CD14-positive monocyte (primary cell): ENCODE measurements around the gene LRPAP1. TPM values are rescaled to one million over a fixed set of nuclear protein-coding genes. Genes with fewer than 3 reads are reported as not detected.
A peak's percentile ranks its signal among the peaks of the same experiment; 100 is the strongest.

Experiments used
- DNase-seq, 3 donors: peaks; one replicate each; pipeline ENCODE4 v3.0.0-alpha.2; 2011 to 2022
- H2AFZ ChIP-seq: 2 replicates; pipeline ENCODE4 v1.6.0; 2012; ENCODE audit warnings: mild to moderate bottlenecking, low read depth, low read length, inconsistent platforms; ENCODE audit not compliant: insufficient read depth, poor library complexity, severe bottlenecking
- H3K27ac ChIP-seq, 2 donors: 1 replicate in 1 of 2; 2 replicates in 1 of 2; pipeline ENCODE4 v1.5.1; 2012 to 2013; ENCODE audit warnings: low read length in 2 of 2, control low read depth in 1 of 2, inconsistent platforms in 1 of 2, low read depth in 1 of 2, mild to moderate bottlenecking in 1 of 2
- H3K27me3 ChIP-seq, 2 donors: one replicate each; pipeline versions ENCODE4 v1.6.0 to v1.6.1; 2011 to 2013; ENCODE audit warnings: low read length in 2 of 2; ENCODE audit not compliant: control insufficient read depth in 2 of 2, insufficient read depth in 2 of 2
- H3K36me3 ChIP-seq, 2 donors: replicated peaks in 1 of 2; 1 replicate in 1 of 2; 2 replicates in 1 of 2; pipeline versions ENCODE4 v1.5.1 to v1.6.1; 2012 to 2013; ENCODE audit warnings: low read length in 2 of 2, control low read depth in 1 of 2, inconsistent platforms in 1 of 2, mild to moderate bottlenecking in 1 of 2; ENCODE audit not compliant: insufficient read depth in 2 of 2, control insufficient read depth in 1 of 2
- H3K4me1 ChIP-seq, 2 donors: 1 replicate in 1 of 2; 2 replicates in 1 of 2; pipeline versions ENCODE4 v1.5.1 to v1.6.1; 2012 to 2013; ENCODE audit warnings: low read length in 2 of 2, control low read depth in 1 of 2, inconsistent platforms in 1 of 2, mild to moderate bottlenecking in 1 of 2, moderate library complexity in 1 of 2; ENCODE audit not compliant: insufficient read depth in 2 of 2, control insufficient read depth in 1 of 2
- H3K4me2 ChIP-seq: replicated peaks from 2 replicates; pipeline ENCODE3; 2012; ENCODE audit warnings: low read length, moderate library complexity, mild to moderate bottlenecking; ENCODE audit not compliant: poor library complexity, severe bottlenecking; ENCODE audit errors: extremely low read depth
- H3K4me3 ChIP-seq, 3 experiments: fragments of 200-600 bp in 1 of 3; sonication (generic) in 1 of 3; replicated peaks in 1 of 3; 1 replicate in 2 of 3; 2 replicates in 1 of 3; pipeline ENCODE4 v1.5.1; 2011 to 2013; ENCODE audit warnings: low read length in 3 of 3, mild to moderate bottlenecking in 3 of 3, control low read depth in 2 of 3, low read depth in 2 of 3, inconsistent platforms in 1 of 3, moderate library complexity in 1 of 3
- H3K79me2 ChIP-seq: 2 replicates; pipeline ENCODE4 v1.6.0; 2012; ENCODE audit warnings: mild to moderate bottlenecking, control low read depth, inconsistent platforms, low read length, moderate library complexity; ENCODE audit not compliant: insufficient read depth
- H3K9ac ChIP-seq: 2 replicates; pipeline ENCODE4 v1.6.0; 2017; ENCODE audit warnings: low read length, mild to moderate bottlenecking; ENCODE audit not compliant: insufficient read depth, poor library complexity, severe bottlenecking
- H3K9me3 ChIP-seq, 2 donors: replicated peaks in 1 of 2; 1 replicate in 1 of 2; 2 replicates in 1 of 2; pipeline versions ENCODE4 v1.5.1 to v1.6.1; 2012 to 2013; ENCODE audit warnings: low read length in 2 of 2, control low read depth in 1 of 2; ENCODE audit not compliant: control insufficient read depth in 1 of 2, insufficient read depth in 1 of 2
- H4K20me1 ChIP-seq: 2 replicates; pipeline ENCODE4 v1.6.0; 2012; ENCODE audit warnings: mild to moderate bottlenecking, low read length, control low read depth, moderate library complexity; ENCODE audit not compliant: insufficient read depth
- H3K27ac Mint-ChIP-seq, 7 donors: one replicate each; pipeline ENCODE4 v1.8.0; 2020; ENCODE audit warnings: mild to moderate bottlenecking in 7 of 7, mixed read lengths in 7 of 7, moderate library complexity in 6 of 7, inconsistent platforms in 2 of 7
- H3K27me3 Mint-ChIP-seq, 3 donors: one replicate each; pipeline ENCODE4 v1.8.0; 2021 to 2022; ENCODE audit warnings: low read depth in 3 of 3, mild to moderate bottlenecking in 3 of 3, mixed read lengths in 3 of 3, moderate library complexity in 3 of 3, inconsistent platforms in 1 of 3
- H3K36me3 Mint-ChIP-seq, 2 donors: one replicate each; pipeline ENCODE4 v1.8.0; 2020; ENCODE audit warnings: mixed read lengths in 2 of 2, inconsistent platforms in 1 of 2, mild to moderate bottlenecking in 1 of 2
- H3K4me1 Mint-ChIP-seq: one replicate; pipeline ENCODE4 v1.8.0; 2020; ENCODE audit warnings: mild to moderate bottlenecking, mixed read lengths
- H3K4me3 Mint-ChIP-seq, 2 donors: one replicate each; pipeline ENCODE4 v1.8.0; 2020; ENCODE audit warnings: mild to moderate bottlenecking in 2 of 2, mixed read lengths in 2 of 2, moderate library complexity in 1 of 2
- H3K9me3 Mint-ChIP-seq, 7 donors: one replicate each; pipeline ENCODE4 v1.8.0; 2020 to 2022; ENCODE audit warnings: mixed read lengths in 7 of 7, mild to moderate bottlenecking in 6 of 7, moderate library complexity in 6 of 7, inconsistent platforms in 2 of 7
- WGBS: methylation state at CpG from one replicate; pipeline ENCODE4 v1.1.5; 2013; ENCODE audit warnings: missing lambda C conversion rate; ENCODE audit not compliant: insufficient coverage; 5-methylcytosine and 5-hydroxymethylcytosine counted together
- intact Hi-C, 2 donors: fragments of 100-400 bp; cut with micrococcal nuclease; formaldehyde crosslinking; loops; one replicate each; pipeline versions ENCODE4 v1.15.0 to v1.15.1; 2023
- polyA plus RNA-seq, 3 donors: library from polyadenylated mRNA; depleted of rRNA in 1 of 3; unstranded in 2 of 3; stranded (reverse) in 1 of 3; fragments of 300-500 nt in 2 of 3; fragments of >200 nt in 1 of 3; fragmentation: Illumina TruSeq in 2 of 3; gene quantifications; 1 replicate in 2 of 3; 2 replicates in 1 of 3; pipeline ENCODE4 v1.2.3, GENCODE V29; 2012 to 2021
- TF ChIP-seq, protein P1 (sequence below): fragments of 200-600 bp; IDR thresholded peaks from one replicate; pipeline ENCODE4 v1.8.0; 2022; ENCODE audit warnings: antibody characterized with exemption, mild to moderate bottlenecking

Gene LRPAP1
- polyA plus RNA-seq, 3 donors = 169 to 204 (median 180) TPM

DNA sequence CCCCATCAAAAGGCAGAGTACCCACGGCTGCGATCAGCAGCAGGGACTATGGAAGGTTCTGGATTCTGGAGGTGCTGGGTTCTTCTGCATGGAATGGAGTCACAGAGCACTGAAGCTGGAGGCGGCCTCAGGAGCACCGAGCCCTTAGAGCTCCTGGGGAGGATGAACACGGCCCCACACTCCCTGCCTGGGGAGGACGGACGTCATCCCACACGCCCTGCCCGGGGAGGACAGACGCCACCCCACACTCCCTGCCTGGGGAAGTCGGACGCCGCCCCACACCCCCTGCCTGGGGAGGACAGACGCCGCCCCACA, 9.9 kb downstream of the LRPAP1 start:
- WGBS = 100% methylated on average over 2 of the region's 15 CpGs
- peaks cover 85% of the 10 kb centered on the region for H4K20me1 ChIP-seq
- peak overlapping the region in 1 of 7 donors; percentile 19 for H3K27ac Mint-ChIP-seq
- no peak for DNase-seq
- peaks cover 47% of the 10 kb centered on the region for H3K79me2 ChIP-seq
- H3K9ac ChIP-seq = no peak overlapping the region
- peaks cover 84 to 98% of the 10 kb centered on the region in 2 donors for H3K36me3 ChIP-seq
- no peaks in the 10 kb centered on the region for H3K27me3 ChIP-seq
- no peaks in the 10 kb centered on the region for H3K4me1 ChIP-seq
- H3K4me3 ChIP-seq = no peak overlapping the region
- peaks cover 72 to 95% of the 10 kb centered on the region in 2 donors for H3K36me3 Mint-ChIP-seq
- no peak overlapping the region for H3K27ac ChIP-seq
- TF ChIP-seq, protein P1, sequence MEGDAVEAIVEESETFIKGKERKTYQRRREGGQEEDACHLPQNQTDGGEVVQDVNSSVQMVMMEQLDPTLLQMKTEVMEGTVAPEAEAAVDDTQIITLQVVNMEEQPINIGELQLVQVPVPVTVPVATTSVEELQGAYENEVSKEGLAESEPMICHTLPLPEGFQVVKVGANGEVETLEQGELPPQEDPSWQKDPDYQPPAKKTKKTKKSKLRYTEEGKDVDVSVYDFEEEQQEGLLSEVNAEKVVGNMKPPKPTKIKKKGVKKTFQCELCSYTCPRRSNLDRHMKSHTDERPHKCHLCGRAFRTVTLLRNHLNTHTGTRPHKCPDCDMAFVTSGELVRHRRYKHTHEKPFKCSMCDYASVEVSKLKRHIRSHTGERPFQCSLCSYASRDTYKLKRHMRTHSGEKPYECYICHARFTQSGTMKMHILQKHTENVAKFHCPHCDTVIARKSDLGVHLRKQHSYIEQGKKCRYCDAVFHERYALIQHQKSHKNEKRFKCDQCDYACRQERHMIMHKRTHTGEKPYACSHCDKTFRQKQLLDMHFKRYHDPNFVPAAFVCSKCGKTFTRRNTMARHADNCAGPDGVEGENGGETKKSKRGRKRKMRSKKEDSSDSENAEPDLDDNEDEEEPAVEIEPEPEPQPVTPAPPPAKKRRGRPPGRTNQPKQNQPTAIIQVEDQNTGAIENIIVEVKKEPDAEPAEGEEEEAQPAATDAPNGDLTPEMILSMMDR = no peak
- H3K9me3 ChIP-seq = no peaks in the 10 kb centered on the region
- H2AFZ ChIP-seq = no peak overlapping the region
- H3K4me3 Mint-ChIP-seq = no peak overlapping the region
- H3K4me2 ChIP-seq = no peak overlapping the region
- H3K27me3 Mint-ChIP-seq = no peaks in the 10 kb centered on the region
- intact Hi-C loops = no loop called here
- no peaks in the 10 kb centered on the region for H3K9me3 Mint-ChIP-seq
- H3K4me1 Mint-ChIP-seq = no peaks in the 10 kb centered on the region

DNA sequence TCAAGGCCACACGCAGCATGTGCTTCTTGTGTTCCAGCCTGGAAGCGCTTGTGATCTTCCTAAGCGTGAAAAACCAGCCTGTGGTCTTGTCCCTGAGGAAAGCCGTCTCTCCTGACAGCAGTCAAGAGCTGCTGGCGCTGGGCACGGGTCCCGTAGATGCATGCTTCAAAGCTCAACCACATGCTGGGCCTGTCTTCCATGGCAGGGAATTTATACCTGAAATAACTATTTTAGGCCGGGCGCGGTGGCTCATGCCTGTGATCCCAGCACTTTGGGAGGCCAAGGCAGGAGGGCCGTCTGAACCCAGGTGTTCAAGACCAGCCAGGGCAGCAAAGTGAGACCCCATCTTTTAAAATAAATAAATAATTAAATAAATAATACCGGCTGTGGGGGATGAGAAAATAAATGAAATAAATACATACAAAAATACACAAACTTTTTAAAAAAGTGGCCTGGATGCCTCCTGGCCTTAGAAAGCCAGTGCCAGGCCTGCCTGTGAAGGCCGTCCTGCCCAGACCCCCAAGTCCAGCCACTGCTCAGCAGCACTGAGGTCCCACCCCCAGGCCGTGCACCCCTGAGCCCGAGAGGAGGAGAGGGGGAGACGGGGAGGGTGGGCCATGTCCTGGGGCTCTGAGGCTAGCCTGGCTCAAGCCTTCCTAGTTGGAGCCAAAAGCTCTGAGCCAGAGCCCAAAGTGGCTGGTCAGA, 10.4 kb downstream of the LRPAP1 start:
- Histone ChIP-seq H3K4me1 (no peaks in the 10 kb centered on the region), H3K9ac (no peak overlapping the region), H3K9me3 (no peaks in the 10 kb centered on the region), H3K4me2 (no peak overlapping the region), H3K36me3 (peaks cover 85 to 98% of the 10 kb centered on the region in 2 donors), H3K27ac (no peak overlapping the region), H3K79me2 (peaks cover 42% of the 10 kb centered on the region), H3K4me3 (no peak overlapping the region), H2AFZ (no peak overlapping the region), H4K20me1 (peaks cover 83% of the 10 kb centered on the region), H3K27me3 (no peaks in the 10 kb centered on the region)
- H3K36me3 Mint-ChIP-seq = peaks cover 77 to 95% of the 10 kb centered on the region in 2 donors
- DNase-seq = no peak
- intact Hi-C loops = no loop called here
- H3K9me3 Mint-ChIP-seq = no peaks in the 10 kb centered on the region
- peak overlapping the region in 2 of 7 donors; percentile 19 to 68 for H3K27ac Mint-ChIP-seq
- WGBS = 98% methylated on average over 11 of the region's 16 CpGs
- TF ChIP-seq, protein P1 = no peak
- no peaks in the 10 kb centered on the region for H3K4me1 Mint-ChIP-seq
- H3K4me3 Mint-ChIP-seq = no peak overlapping the region
- H3K27me3 Mint-ChIP-seq = no peaks in the 10 kb centered on the region
